ENCODE results near the gene NRIP1.
"Not testable (repeated sequence)": the region's sequence is repeated elsewhere in the genome, so short reads cannot be mapped to it uniquely, and the experiment has no call there.

The NRIP1 gene

DNA sequence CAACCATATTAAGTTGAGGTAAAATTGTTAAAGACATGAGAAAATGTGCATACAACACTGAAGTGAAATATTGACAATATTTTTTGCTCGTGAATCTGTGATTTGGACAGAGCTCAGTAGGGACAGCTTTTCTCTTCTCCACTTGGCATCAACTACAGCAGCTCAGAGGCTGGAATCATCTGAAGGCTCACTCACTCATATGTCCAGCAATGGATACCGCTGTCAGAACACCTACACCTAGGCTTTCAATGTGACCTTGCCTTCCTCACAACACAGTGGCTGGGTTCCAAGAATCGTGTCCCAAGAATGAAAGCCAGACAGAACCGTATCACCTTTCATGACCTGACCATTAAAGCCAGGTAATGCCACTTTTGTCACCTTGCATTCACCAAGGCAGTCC is 115.2 kb downstream of the NRIP1 start:
- Mint-ChIP-seq H3K36me3 (ENCODE audit: low read depth) (no peaks in the 10 kb centered on the region), H3K4me3 (no peak overlapping the region), H3K4me1 (ENCODE audit: low read depth) (no peaks in the 10 kb centered on the region), H3K27ac (no peak overlapping the region), H3K27me3 (ENCODE audit: low read depth) (no peaks in the 10 kb centered on the region), H3K9me3 (no peaks in the 10 kb centered on the region)
- DNase-seq (ENCODE audit: low spot score): no peak

DNA sequence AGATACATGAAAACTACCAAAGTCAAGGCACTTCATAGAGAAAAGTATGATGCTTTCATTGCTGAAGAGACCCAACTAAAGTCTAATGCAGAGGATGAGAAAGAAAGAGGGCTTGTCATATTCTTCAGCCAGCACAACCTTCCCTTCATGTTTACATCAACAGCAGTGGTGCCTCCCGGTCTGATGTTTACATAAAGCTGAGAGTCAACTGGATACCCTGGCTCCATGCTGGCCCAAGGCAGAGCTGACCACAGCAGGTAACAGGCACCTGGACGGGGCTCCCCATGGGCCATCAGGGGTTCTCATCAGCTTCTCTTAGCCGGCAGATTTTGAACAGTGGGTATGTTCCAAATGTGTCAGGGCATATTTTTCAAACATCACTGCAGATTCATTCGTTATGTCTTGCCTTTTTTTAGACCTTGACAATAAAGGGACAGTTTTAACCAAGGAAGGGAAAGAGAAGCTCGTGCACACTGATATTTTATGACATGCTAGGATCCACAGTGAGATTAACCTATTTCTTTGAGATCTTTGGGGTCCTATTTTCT is 117.1 kb downstream of the NRIP1 start:
- H3K9me3 Mint-ChIP-seq: no peaks in the 10 kb centered on the region
- H3K36me3 Mint-ChIP-seq (ENCODE audit: low read depth): no peaks in the 10 kb centered on the region
- no peak overlapping the region for H3K4me3 Mint-ChIP-seq
- DNase-seq (ENCODE audit: low spot score): no peak
- H3K27me3 Mint-ChIP-seq (ENCODE audit: low read depth): no peaks in the 10 kb centered on the region
- H3K27ac Mint-ChIP-seq: no peak overlapping the region
- no peaks in the 10 kb centered on the region for H3K4me1 Mint-ChIP-seq (ENCODE audit: low read depth)

DNA sequence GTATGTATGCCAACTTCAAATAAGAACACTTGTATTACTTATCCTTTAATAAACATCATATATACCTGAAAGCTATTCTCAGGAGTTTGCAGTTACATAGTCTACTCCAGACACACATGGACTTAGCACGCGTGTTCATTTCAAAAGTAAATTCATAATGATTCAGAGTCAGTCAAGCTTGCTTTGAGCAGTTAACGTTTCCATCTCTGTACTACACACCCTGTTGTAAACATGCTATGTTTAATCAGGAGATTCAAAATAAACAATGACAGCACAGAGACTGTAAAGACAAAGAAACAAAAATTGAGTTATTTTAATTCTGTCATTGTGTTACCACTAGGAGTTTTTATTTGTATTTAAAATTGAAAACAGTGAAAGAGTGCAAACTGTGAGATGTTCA is 119.6 kb downstream of the NRIP1 start:
- DNase-seq (ENCODE audit: low spot score): no peak
- H3K4me1 Mint-ChIP-seq (ENCODE audit: low read depth): no peaks in the 10 kb centered on the region
- H3K27me3 Mint-ChIP-seq (ENCODE audit: low read depth): no peaks in the 10 kb centered on the region
- H3K27ac Mint-ChIP-seq: no peak overlapping the region
- no peaks in the 10 kb centered on the region for H3K9me3 Mint-ChIP-seq
- no peak overlapping the region for H3K4me3 Mint-ChIP-seq
- no peaks in the 10 kb centered on the region for H3K36me3 Mint-ChIP-seq (ENCODE audit: low read depth)

DNA sequence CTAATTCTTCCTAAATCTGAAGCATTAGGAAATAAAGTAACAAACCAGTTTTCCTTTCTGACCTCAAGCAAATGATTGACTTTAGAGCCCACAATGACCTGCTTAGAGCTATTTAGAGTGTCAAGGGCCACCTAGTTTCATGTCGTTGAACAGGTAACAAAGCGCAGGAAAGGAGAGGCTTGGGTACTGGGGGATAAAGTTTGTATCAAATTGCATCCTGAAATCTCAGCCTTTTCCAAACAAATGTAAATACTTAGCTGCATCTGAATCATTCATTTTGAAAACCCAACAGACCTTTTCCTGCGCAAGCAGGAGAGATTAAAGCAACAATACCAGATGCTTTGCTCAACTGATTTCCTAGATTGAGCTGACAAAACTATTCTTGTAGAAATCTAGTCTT is 121.2 kb downstream of the NRIP1 start:
- Mint-ChIP-seq H3K9me3 (no peaks in the 10 kb centered on the region), H3K4me3 (no peak overlapping the region), H3K27ac (no peak overlapping the region), H3K36me3 (ENCODE audit: low read depth) (no peaks in the 10 kb centered on the region), H3K27me3 (ENCODE audit: low read depth) (no peaks in the 10 kb centered on the region), H3K4me1 (ENCODE audit: low read depth) (no peaks in the 10 kb centered on the region)
- DNase-seq (ENCODE audit: low spot score): no peak

DNA sequence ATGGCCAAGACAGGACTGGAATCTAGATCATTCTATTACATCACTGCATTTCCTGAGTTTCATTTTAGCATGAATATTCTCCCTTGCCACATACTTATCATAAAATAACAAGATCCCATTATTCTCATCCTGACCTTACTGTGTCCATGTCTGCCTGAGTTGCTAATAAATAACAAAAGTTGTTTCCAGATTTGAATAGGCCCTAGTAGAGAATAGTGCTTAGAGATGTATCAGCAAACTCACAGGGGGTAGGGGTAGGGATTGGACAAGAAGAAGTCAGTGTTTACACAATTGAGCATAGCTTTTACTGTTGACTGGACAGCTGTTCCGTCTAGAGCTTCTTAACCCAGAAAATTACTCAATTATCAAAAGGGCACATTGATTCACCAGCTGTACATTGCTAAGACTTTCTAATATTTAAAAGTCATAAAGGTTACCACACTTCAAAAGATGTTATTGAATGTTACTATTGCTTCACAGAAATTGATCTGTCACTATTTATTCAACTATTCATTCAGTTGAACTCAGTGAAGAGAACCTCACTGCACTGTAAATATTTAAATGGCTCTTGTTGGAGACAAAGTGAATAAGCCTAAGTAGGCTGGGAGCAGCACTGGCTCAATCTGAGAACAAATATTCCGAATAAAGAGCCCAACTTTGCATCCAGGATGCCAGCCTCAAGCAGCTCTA is 121.9 kb downstream of the NRIP1 start:
- Mint-ChIP-seq H3K27me3 (ENCODE audit: low read depth) (no peaks in the 10 kb centered on the region), H3K27ac (no peak overlapping the region), H3K9me3 (peaks cover 3% of the 10 kb centered on the region), H3K4me3 (no peak overlapping the region), H3K4me1 (ENCODE audit: low read depth) (no peaks in the 10 kb centered on the region), H3K36me3 (ENCODE audit: low read depth) (no peaks in the 10 kb centered on the region)
- DNase-seq (ENCODE audit: low spot score): no peak

DNA sequence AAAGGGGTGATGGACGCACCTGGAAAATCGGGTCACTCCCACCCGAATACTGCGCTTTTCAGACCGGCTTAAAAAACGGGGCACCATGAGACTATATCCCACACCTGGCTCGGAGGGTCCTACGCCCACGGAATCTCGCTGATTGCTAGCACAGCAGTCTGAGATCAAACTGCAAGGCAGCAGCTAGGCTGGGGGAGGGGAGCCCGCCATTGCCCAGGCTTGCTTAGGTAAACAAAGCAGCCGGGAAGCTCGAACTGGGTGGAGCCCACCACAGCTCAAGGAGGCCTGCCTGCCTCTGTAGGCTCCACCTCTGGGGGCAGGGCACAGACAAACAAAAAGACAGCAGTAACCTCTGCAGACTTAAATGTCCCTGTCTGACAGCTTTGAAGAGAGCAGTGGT is 137.5 kb downstream of the NRIP1 start:
- not testable (repeated sequence) for H3K4me3 Mint-ChIP-seq; H3K27me3 Mint-ChIP-seq (ENCODE audit: low read depth); H3K27ac Mint-ChIP-seq; H3K9me3 Mint-ChIP-seq; DNase-seq (ENCODE audit: low spot score); H3K4me1 Mint-ChIP-seq (ENCODE audit: low read depth); H3K36me3 Mint-ChIP-seq (ENCODE audit: low read depth)

DNA sequence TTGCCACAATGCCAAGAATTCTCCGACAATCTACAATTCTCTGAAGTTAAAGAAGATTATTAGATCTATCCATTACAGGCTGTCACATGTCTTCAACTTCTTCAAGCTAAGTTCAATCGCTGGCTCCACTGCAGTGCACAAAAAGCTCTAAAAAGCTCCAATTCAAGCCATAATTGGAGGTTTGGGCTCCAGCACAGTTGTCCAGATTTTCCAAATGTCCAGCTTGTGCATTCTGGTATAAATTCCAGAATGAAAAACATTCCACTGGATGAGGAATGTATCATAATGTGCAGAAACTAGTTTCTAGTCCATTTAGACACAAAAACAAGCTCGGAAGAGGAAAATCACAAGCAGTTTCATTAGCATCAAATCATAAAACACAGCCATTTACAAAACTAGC is 138.6 kb downstream of the NRIP1 start:
- Mint-ChIP-seq H3K27me3 (ENCODE audit: low read depth) (no peaks in the 10 kb centered on the region), H3K4me3 (no peak overlapping the region), H3K9me3 (no peaks in the 10 kb centered on the region), H3K27ac (no peak overlapping the region), H3K36me3 (ENCODE audit: low read depth) (no peaks in the 10 kb centered on the region), H3K4me1 (ENCODE audit: low read depth) (no peaks in the 10 kb centered on the region)
- no peak for DNase-seq (ENCODE audit: low spot score)

DNA sequence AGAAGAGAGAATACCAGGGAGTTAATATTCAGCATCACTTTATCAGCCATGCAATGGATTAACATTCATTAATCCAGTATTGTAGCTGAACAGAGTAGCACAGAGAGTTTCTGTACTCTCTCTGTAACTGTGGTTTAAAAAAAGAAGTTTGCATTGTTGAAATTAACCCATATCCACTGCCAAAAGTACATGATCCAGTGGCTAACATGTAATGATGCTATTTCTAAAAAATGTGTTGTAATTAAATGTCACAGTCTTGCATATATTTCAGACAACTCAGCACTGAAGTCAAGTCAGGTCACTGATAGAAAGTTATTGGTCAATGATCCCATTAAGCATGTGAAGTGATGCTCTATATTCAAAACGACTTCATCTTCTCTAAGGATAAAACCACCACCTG is 141.3 kb downstream of the NRIP1 start:
- Mint-ChIP-seq H3K36me3 (ENCODE audit: low read depth) (no peaks in the 10 kb centered on the region), H3K27ac (no peak overlapping the region), H3K9me3 (no peaks in the 10 kb centered on the region), H3K4me3 (no peak overlapping the region), H3K4me1 (ENCODE audit: low read depth) (no peaks in the 10 kb centered on the region), H3K27me3 (ENCODE audit: low read depth) (no peaks in the 10 kb centered on the region)
- DNase-seq (ENCODE audit: low spot score): no peak

DNA sequence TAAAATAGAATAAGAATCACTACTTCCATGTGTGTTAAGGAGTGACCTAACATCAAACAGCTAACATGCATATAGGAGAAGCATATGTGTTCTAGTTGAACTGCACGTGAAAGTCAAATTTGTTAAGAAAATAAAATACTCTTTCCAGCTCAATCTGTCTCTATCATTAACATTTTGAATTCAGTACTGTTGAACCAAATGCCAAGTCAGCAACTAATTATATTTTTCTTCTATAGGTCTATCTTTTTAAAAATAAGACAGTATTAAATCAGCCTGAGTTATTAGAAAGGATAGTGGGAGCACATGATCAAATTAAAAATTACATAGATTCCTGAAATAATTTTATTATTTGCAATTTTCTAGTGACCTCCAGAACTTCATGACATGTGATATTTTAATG is 141.8 kb downstream of the NRIP1 start:
- Mint-ChIP-seq H3K36me3 (ENCODE audit: low read depth) (no peaks in the 10 kb centered on the region), H3K27me3 (ENCODE audit: low read depth) (no peaks in the 10 kb centered on the region), H3K9me3 (no peaks in the 10 kb centered on the region), H3K27ac (no peak overlapping the region), H3K4me3 (no peak overlapping the region), H3K4me1 (ENCODE audit: low read depth) (no peaks in the 10 kb centered on the region)
- DNase-seq (ENCODE audit: low spot score): no peak

DNA sequence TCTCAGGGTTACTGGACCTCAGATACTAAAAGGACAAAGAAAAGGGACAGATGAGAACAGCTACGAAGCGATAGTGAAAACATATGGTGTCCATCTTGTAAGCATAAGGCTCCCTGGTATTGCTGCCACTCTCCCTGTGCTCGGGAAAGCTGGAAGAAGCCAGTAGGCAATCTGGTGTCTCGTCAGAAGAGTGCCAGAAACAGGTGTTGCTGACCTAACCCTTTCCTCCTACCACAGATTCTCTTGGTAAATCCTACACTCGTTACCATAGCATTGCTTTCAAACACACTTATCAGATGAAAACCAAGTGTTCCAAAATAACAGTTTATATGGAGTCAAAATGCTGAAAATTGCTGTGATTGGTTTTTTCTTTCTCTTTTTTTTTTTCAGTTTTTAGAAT is 146.3 kb downstream of the NRIP1 start:
- DNase-seq (ENCODE audit: low spot score): no peak
- H3K4me1 Mint-ChIP-seq (ENCODE audit: low read depth): no peaks in the 10 kb centered on the region
- no peaks in the 10 kb centered on the region for H3K27me3 Mint-ChIP-seq (ENCODE audit: low read depth)
- H3K27ac Mint-ChIP-seq: no peak overlapping the region
- no peaks in the 10 kb centered on the region for H3K9me3 Mint-ChIP-seq
- H3K36me3 Mint-ChIP-seq (ENCODE audit: low read depth): no peaks in the 10 kb centered on the region
- no peak overlapping the region for H3K4me3 Mint-ChIP-seq

DNA sequence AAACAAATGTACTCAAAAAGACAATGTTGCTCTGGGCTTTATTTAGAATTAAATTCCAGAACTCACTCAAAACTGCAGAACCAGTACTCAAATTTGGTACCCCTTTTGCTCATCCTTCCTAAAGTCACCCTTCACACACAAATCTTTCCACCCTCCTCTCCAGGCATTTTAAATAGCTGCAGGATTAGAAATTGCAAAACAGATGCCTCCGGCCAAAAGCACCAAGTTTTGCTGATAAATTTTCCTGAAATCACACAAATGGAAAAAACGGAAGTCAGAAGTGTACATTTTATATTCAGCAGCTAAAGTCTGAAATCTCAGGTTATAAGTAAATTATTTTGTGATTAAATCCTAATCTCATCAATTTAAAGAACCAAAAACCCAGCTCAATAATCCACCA is 147.0 kb downstream of the NRIP1 start:
- H3K4me1 Mint-ChIP-seq (ENCODE audit: low read depth): no peaks in the 10 kb centered on the region
- H3K9me3 Mint-ChIP-seq: no peaks in the 10 kb centered on the region
- no peaks in the 10 kb centered on the region for H3K36me3 Mint-ChIP-seq (ENCODE audit: low read depth)
- no peaks in the 10 kb centered on the region for H3K27me3 Mint-ChIP-seq (ENCODE audit: low read depth)
- H3K27ac Mint-ChIP-seq: no peak overlapping the region
- DNase-seq (ENCODE audit: low spot score): no peak
- no peak overlapping the region for H3K4me3 Mint-ChIP-seq

DNA sequence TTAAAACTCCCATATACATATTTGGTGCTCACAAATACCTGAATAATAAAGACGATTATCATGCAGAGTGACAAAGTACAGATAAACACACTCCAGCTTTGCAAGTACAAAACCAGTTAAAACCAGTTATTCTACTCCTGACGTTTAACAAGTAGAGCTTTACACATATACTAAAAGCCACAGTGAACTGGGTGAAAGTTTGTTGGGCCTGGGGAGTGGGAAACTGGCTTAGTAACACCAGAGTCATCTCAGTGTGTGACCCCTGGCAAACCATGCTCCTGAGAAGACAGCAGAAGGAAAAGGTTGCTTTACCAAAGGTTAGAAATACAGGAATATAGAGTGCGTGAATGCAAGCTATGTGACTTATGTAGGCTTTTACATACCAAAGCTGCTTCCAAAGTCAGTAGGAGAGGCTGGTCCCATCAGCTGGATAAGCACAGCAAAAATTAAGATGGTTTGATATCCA is 148.1 kb downstream of the NRIP1 start:
- H3K4me1 Mint-ChIP-seq (ENCODE audit: low read depth): no peaks in the 10 kb centered on the region
- DNase-seq (ENCODE audit: low spot score): no peak
- no peaks in the 10 kb centered on the region for H3K27me3 Mint-ChIP-seq (ENCODE audit: low read depth)
- no peak overlapping the region for H3K27ac Mint-ChIP-seq
- no peaks in the 10 kb centered on the region for H3K9me3 Mint-ChIP-seq
- H3K36me3 Mint-ChIP-seq (ENCODE audit: low read depth): no peaks in the 10 kb centered on the region
- no peak overlapping the region for H3K4me3 Mint-ChIP-seq

DNA sequence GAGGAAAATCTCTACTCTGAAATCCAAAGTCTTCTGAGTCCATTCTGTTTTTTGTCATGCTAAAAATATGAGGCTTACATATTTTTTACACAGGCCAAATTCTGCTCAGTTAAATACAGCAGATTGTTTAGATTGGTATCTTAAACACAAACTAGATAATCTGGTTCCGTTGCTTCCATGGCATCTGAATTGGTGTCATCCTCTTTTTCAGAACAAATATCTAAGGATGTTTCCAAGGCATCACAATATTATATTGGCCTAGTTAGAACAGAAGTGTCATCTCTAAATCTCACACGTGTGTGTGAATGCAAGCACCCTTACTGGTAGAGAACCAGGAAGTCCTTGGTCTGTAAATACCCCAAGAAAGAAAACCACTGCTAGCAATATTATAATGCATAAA is 151.2 kb downstream of the NRIP1 start:
- no peaks in the 10 kb centered on the region for H3K36me3 Mint-ChIP-seq (ENCODE audit: low read depth)
- H3K27ac Mint-ChIP-seq: no peak overlapping the region
- DNase-seq (ENCODE audit: low spot score): no peak
- H3K27me3 Mint-ChIP-seq (ENCODE audit: low read depth): no peaks in the 10 kb centered on the region
- no peaks in the 10 kb centered on the region for H3K4me1 Mint-ChIP-seq (ENCODE audit: low read depth)
- H3K4me3 Mint-ChIP-seq: no peak overlapping the region
- H3K9me3 Mint-ChIP-seq: no peaks in the 10 kb centered on the region

DNA sequence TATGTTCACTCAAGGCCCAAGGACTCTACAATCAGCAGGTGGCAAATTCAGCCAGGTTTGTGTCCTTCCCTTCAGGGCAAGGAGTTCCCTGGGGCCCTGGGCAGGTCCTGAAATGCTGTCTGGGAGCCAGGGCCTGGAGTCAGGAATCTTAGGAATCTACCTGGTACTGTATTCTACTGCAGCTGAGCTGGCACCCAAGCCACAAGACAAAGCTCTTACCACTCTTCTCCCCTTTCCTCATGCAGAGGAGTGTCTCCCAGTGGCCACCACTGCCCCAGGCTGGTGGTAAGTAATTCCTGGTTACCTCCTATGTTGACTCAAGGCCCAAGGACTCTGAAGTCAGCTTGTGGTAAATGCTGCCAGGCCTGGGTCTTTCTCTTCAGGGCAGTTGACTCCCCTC is 153.4 kb downstream of the NRIP1 start:
- no peaks in the 10 kb centered on the region for H3K27me3 Mint-ChIP-seq (ENCODE audit: low read depth)
- no peak overlapping the region for H3K4me3 Mint-ChIP-seq
- no peaks in the 10 kb centered on the region for H3K4me1 Mint-ChIP-seq (ENCODE audit: low read depth)
- no peaks in the 10 kb centered on the region for H3K36me3 Mint-ChIP-seq (ENCODE audit: low read depth)
- no peak for DNase-seq (ENCODE audit: low spot score)
- H3K27ac Mint-ChIP-seq: no peak overlapping the region
- H3K9me3 Mint-ChIP-seq: no peaks in the 10 kb centered on the region
